Progenitor cell of endocrine pancreas (in vitro differentiated cells): ENCODE measurements around the gene ZMYND8. TPM values are rescaled to one million over a fixed set of nuclear protein-coding genes. Genes with fewer than 3 reads are reported as not detected.
"Not testable (repeated sequence)": the region's sequence is repeated elsewhere in the genome, so short reads cannot be mapped to it uniquely, and the experiment has no call there.

Experiments
- DNase-seq: peaks from one replicate; pipeline ENCODE4 v3.0.0; 2021; ENCODE audit warnings: low spot score; ENCODE audit not compliant: unreplicated experiment
- H3K27ac Mint-ChIP-seq: 2 replicates; pipeline ENCODE4 v1.8.0; 2021; ENCODE audit warnings: mild to moderate bottlenecking, moderate library complexity, mixed read lengths
- H3K27me3 Mint-ChIP-seq: 2 replicates; pipeline ENCODE4 v1.8.0; 2021; ENCODE audit warnings: mixed read lengths
- H3K36me3 Mint-ChIP-seq: 2 replicates; pipeline ENCODE4 v1.8.0; 2022; ENCODE audit warnings: mixed read lengths; ENCODE audit not compliant: insufficient read depth
- H3K4me1 Mint-ChIP-seq: 2 replicates; pipeline ENCODE4 v1.8.0; 2021; ENCODE audit warnings: low read depth, mixed read lengths
- H3K4me3 Mint-ChIP-seq: 2 replicates; pipeline ENCODE4 v1.8.0; 2021; ENCODE audit warnings: low read depth, mild to moderate bottlenecking, moderate library complexity, mixed read lengths
- H3K9me3 Mint-ChIP-seq: 2 replicates; pipeline ENCODE4 v1.8.0; 2021; ENCODE audit warnings: low read depth, mixed read lengths
- total RNA-seq: library from RNA; stranded (reverse); gene quantifications from 2 replicates; pipeline ENCODE4 v1.2.1, GENCODE V29; 2021
- TF ChIP-seq, protein P1 (sequence below): fragments of 200-600 bp; sonication (generic); IDR thresholded peaks from one replicate; pipeline ENCODE4 v1.5.0; 2021; ENCODE audit warnings: antibody characterized with exemption, mild to moderate bottlenecking; ENCODE audit not compliant: unreplicated experiment

Gene ZMYND8
- total RNA-seq, 1 donor from 2014 or later: 102 TPM

DNA sequence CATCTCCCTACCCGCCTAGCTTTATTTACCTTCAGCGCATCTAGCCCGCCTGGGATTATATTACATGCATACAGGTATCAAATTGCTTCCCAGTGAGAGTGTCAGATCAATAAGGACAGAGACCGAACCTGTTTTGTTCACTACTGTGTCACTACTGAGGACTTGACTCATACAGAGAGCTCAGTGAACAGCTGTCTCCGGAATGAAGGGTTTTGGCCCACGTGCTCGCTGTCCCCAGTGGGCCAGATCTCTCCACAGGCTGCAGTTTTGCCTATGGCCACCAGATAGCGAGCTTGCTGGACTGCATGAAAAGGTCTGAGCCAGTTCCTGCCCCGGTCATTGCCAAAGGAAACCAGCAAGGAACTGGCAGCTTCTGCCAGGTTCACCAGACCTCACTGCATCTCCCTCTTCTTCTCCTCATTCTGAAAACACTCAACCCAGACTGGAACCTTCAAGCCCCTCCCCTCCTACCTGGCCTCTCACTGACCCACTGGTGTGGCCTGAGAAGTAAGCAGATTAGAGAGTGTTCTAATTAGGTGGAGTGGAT, 150.8 kb downstream of the ZMYND8 start:
- peak; percentile 25 for DNase-seq
- Mint-ChIP-seq H3K27me3 (no peaks in the 10 kb centered on the region), H3K27ac (peak overlapping the region; percentile 70), H3K36me3 (peaks cover 17% of the 10 kb centered on the region), H3K4me1 (peaks cover 6% of the 10 kb centered on the region), H3K4me3 (no peak overlapping the region), H3K9me3 (no peaks in the 10 kb centered on the region)
- TF ChIP-seq, protein P1, sequence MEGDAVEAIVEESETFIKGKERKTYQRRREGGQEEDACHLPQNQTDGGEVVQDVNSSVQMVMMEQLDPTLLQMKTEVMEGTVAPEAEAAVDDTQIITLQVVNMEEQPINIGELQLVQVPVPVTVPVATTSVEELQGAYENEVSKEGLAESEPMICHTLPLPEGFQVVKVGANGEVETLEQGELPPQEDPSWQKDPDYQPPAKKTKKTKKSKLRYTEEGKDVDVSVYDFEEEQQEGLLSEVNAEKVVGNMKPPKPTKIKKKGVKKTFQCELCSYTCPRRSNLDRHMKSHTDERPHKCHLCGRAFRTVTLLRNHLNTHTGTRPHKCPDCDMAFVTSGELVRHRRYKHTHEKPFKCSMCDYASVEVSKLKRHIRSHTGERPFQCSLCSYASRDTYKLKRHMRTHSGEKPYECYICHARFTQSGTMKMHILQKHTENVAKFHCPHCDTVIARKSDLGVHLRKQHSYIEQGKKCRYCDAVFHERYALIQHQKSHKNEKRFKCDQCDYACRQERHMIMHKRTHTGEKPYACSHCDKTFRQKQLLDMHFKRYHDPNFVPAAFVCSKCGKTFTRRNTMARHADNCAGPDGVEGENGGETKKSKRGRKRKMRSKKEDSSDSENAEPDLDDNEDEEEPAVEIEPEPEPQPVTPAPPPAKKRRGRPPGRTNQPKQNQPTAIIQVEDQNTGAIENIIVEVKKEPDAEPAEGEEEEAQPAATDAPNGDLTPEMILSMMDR: peak; percentile 51

DNA sequence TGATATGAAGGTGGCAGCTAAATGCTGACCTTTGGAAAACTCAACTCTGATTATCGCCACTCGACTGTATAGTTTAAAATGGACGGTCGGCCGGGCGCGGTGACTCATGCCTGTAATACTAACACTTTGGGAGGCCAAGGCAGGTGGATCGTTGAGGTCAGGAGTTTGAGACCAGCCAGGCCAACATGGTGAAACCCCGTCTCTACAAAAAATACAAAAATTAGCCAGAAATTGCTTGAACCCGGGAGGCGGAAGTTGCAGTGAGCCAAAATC, 151.7 kb downstream of the ZMYND8 start:
- Mint-ChIP-seq H3K4me1 (peaks cover 13% of the 10 kb centered on the region), H3K36me3 (peaks cover 13% of the 10 kb centered on the region)
- not testable (repeated sequence) for H3K27ac Mint-ChIP-seq, DNase-seq, H3K9me3 Mint-ChIP-seq, H3K4me3 Mint-ChIP-seq, H3K27me3 Mint-ChIP-seq

DNA sequence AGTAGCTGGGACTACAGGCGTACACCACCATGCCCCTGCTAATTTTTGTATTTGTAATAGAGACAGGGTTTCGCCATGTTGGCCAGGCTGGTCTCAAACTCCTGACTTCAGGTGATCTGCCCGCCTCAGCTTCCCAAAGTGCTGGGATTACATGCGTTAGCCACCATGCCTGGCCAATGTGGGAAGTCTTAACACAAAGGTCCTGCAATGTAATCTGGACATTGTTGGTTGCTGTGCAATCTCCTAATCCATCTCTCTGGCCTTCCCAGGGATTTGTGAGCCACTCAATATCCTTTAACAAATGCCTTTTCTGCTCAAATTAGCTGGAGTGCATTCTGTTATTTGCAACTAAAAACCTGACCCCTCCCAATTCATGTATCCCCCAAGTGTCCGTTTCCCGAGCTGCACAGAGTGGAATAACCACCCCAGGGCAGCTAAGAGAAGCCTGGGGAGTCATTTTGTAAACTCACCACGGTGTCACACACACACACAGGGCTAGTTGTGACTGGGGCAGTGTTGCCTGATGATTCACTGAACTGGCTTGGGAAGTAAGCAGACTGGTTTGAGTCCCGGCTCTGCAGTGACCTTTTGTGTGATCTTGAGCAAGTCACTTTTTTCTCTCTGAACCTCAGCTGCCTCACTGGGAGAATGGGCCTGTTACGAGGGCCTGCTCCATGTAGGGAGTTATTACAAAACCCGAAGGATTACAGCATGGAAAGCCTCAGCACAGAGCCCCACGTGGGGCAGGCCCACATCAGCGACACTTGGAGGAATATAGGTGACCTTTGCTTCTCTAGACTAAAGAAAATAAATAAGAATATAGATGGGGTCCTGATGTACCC, 152.3 kb downstream of the ZMYND8 start:
- Mint-ChIP-seq H3K9me3 (no peaks in the 10 kb centered on the region), H3K27me3 (no peaks in the 10 kb centered on the region), H3K4me3 (no peak overlapping the region), H3K4me1 (peaks cover 13% of the 10 kb centered on the region), H3K36me3 (peaks cover 8% of the 10 kb centered on the region), H3K27ac (peak overlapping the region; percentile 52)
- TF ChIP-seq, protein P1: no peak
- no peak for DNase-seq

GRCh38 chr20:47202733-47203667, 153.5 kb downstream of the ZMYND8 start:
- H3K27me3 Mint-ChIP-seq: no peaks in the 10 kb centered on the region
- no peaks in the 10 kb centered on the region for H3K9me3 Mint-ChIP-seq
- DNase-seq: no peak
- no peak overlapping the region for H3K4me3 Mint-ChIP-seq
- H3K27ac Mint-ChIP-seq: peak overlapping the region; percentile 48
- TF ChIP-seq, protein P1: no peak
- H3K36me3 Mint-ChIP-seq: peaks cover 5% of the 10 kb centered on the region
- H3K4me1 Mint-ChIP-seq: peaks cover 13% of the 10 kb centered on the region

- TF ChIP-seq, protein P1: no peak
- DNase-seq: no peak
- H3K4me1 Mint-ChIP-seq: peaks cover 13% of the 10 kb centered on the region
- H3K4me3 Mint-ChIP-seq: no peak overlapping the region
- no peaks in the 10 kb centered on the region for H3K27me3 Mint-ChIP-seq
- H3K36me3 Mint-ChIP-seq: no peaks in the 10 kb centered on the region
- peak overlapping the region; percentile 14 for H3K27ac Mint-ChIP-seq
- H3K9me3 Mint-ChIP-seq: no peaks in the 10 kb centered on the region
Measured at GRCh38 chr20:47201074-47201730, 155.3 kb downstream of the ZMYND8 start.
